ENCODE results near the gene WAPL.
"Not testable (repeated sequence)": the region's sequence is repeated elsewhere in the genome, so short reads cannot be mapped to it uniquely, and the experiment has no call there.

Gene WAPL

GRCh38 chr10:86521678-86522509 lies at the start of gene WAPL:
WAPL (minus strand) TSS chr10:86521792; CDS start chr10:86518069, 3,723 bp downstream.
- peak; percentile 15 for DNase-seq

- DNase-seq, result no peak
Measured at GRCh38 chr10:86569335-86569734, 47.7 kb upstream of the WAPL start.

- not testable (repeated sequence) for DNase-seq
Measured at GRCh38 chr10:86566518-86566917, 44.9 kb upstream of the WAPL start.

GRCh38 chr10:86563338-86563737 lies 41.7 kb upstream of the WAPL start:
- not testable (repeated sequence) for DNase-seq

- not testable (repeated sequence) for DNase-seq
Measured at GRCh38 chr10:86558695-86559094, 37.1 kb upstream of the WAPL start.

GRCh38 chr10:86556933-86557649 lies 35.5 kb upstream of the WAPL start:
- DNase-seq, result no peak

GRCh38 chr10:86556532-86556931 lies 34.9 kb upstream of the WAPL start:
- no peak for DNase-seq

- no peak for DNase-seq
Measured at GRCh38 chr10:86553639-86554038, 32.0 kb upstream of the WAPL start.

GRCh38 chr10:86553213-86553612 lies 31.6 kb upstream of the WAPL start:
- DNase-seq, result no peak

- no peak for DNase-seq
Measured at GRCh38 chr10:86547296-86547695, 25.7 kb upstream of the WAPL start.

- DNase-seq, result no peak
Measured at GRCh38 chr10:86545101-86545500, 23.5 kb upstream of the WAPL start.

- no peak for DNase-seq
Measured at GRCh38 chr10:86540016-86540415, 18.4 kb upstream of the WAPL start.

GRCh38 chr10:86538547-86538946 lies 17.0 kb upstream of the WAPL start:
- DNase-seq, result no peak

GRCh38 chr10:86538040-86538439 lies 16.4 kb upstream of the WAPL start:
- not testable (repeated sequence) for DNase-seq

- no peak for DNase-seq
Measured at GRCh38 chr10:86536294-86536861, 14.8 kb upstream of the WAPL start.

- DNase-seq, result no peak
Measured at GRCh38 chr10:86535132-86535882, 13.7 kb upstream of the WAPL start.

- no peak for DNase-seq
Measured at GRCh38 chr10:86533328-86533727, 11.7 kb upstream of the WAPL start.

GRCh38 chr10:86528736-86529135 lies 7.1 kb upstream of the WAPL start:
- not testable (repeated sequence) for DNase-seq

GRCh38 chr10:86526606-86527005 lies 5.0 kb upstream of the WAPL start:
- no peak for DNase-seq

- DNase-seq, result not testable (repeated sequence)
Measured at GRCh38 chr10:86525713-86526112, 4.1 kb upstream of the WAPL start.

GRCh38 chr10:86524225-86524962 lies 2.8 kb upstream of the WAPL start:
- no peak for DNase-seq

GRCh38 chr10:86523348-86523747 lies 1.8 kb upstream of the WAPL start:
- no peak for DNase-seq

Measured in SIG-M5 (cell line).